HEK293 (cell line): ENCODE results near the gene RABIF.

Experiments used
- OVOL3 ChIP-seq: fragments of 450-650 bp; formaldehyde crosslinking; IDR thresholded peaks from 2 replicates; pipeline ENCODE4 v1.5.1; 2016; ENCODE audit warnings: missing biosample characterization, missing genetic modification characterization
- SP3 ChIP-seq: fragments of 450-650 bp; formaldehyde crosslinking; IDR thresholded peaks from 2 replicates; pipeline ENCODE4 v1.5.1; 2016; ENCODE audit warnings: missing biosample characterization, missing genetic modification characterization
- ZBTB8A ChIP-seq: fragments of 450-650 bp; formaldehyde crosslinking; IDR thresholded peaks from 2 replicates; pipeline ENCODE4 v1.5.1; 2016; ENCODE audit warnings: missing biosample characterization, missing genetic modification characterization
- ZNF292 ChIP-seq: fragments of 450-650 bp; formaldehyde crosslinking; IDR thresholded peaks from 2 replicates; pipeline ENCODE4 v1.5.1; 2016; ENCODE audit warnings: low read depth, missing biosample characterization, missing genetic modification characterization, borderline replicate concordance
- ZNF341 ChIP-seq: fragments of 450-650 bp; formaldehyde crosslinking; IDR thresholded peaks from 2 replicates; pipeline ENCODE4; 2016; ENCODE audit warnings: low read depth, missing biosample characterization, missing genetic modification characterization
- ZNF555 ChIP-seq: fragments of 450-650 bp; formaldehyde crosslinking; conservative IDR thresholded peaks from 2 replicates; pipeline ENCODE4 v1.5.1; 2017; ENCODE audit warnings: missing biosample characterization, mild to moderate bottlenecking, missing genetic modification characterization, inconsistent platforms
- ZNF623 ChIP-seq: fragments of 450-650 bp; formaldehyde crosslinking; IDR thresholded peaks from 2 replicates; pipeline ENCODE4 v1.5.1; 2016; ENCODE audit warnings: missing biosample characterization, missing genetic modification characterization
- ZXDB ChIP-seq: fragments of 450-650 bp; formaldehyde crosslinking; IDR thresholded peaks from 2 replicates; pipeline ENCODE4 v1.5.1; 2016; ENCODE audit warnings: missing biosample characterization, missing genetic modification characterization

The RABIF gene

DNA sequence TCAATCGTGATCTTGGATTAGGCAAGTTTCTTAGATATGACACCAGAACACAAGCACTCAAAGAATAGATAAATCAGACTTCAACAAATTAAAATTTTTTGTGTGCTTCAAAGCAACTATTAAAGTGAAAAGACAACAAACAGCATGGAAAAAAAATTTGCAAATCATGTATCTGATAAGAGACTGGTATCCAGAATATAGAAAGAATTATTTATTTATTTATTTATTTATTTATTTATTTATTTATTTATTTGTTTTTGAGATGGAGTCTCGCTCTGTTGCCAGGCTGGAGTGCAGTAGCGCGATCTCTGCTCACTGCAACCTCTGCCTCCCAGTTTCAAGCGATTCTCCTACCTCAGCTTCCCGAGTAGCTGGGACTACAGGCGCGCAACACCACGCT is 59.7 kb downstream of the RABIF start (continued):
- TF ChIP-seq SP3 (peak; percentile 17; the same call in 1 of the 2 replicates), ZXDB (peak; percentile 82), ZNF292 (peak; percentile 70; the same call in 1 of the 2 replicates), ZBTB8A (tag by site-specific recombination) (peak; percentile 83), OVOL3 (tag by site-specific recombination) (0 out of 2 replicates have a peak, but pooled peaks have one; percentile 27), ZNF623 (tag by site-specific recombination) (peak; percentile 78), ZNF555 (tag by site-specific recombination) (peak; percentile 98), ZNF341 (peak; percentile 36; the same call in 1 of the 2 replicates)
- TF ChIP-seq, all 188 proteins: peak for 31; not testable (repeated sequence) for 157
